HCT116 (cell line): Measurements from ENCODE around the gene RAD52.

ENCODE experiments used
- CEBPB ChIP-seq: IDR thresholded peaks from 2 replicates; pipeline ENCODE4 v1.6.1; 2012; ENCODE audit warnings: low read depth
- CTCF ChIP-seq, 3 experiments: fragments of 200-600 bp in 1 of 3; sonication (generic) in 1 of 3; IDR thresholded peaks in 2 of 3; conservative IDR thresholded peaks in 1 of 3; 2 replicates each; pipeline ENCODE4 v1.5.1; 2012 to 2017; ENCODE audit warnings: low read depth in 2 of 3, low read length in 2 of 3, antibody characterized with exemption in 1 of 3, borderline replicate concordance in 1 of 3, control low read depth in 1 of 3, mild to moderate bottlenecking in 1 of 3, mixed read lengths in 1 of 3, mixed run types in 1 of 3, moderate library complexity in 1 of 3; ENCODE audit not compliant: insufficient read depth in 1 of 3
- MAX ChIP-seq: IDR thresholded peaks from 2 replicates; pipeline ENCODE4 v1.6.1; 2012
- ZBTB33 ChIP-seq: IDR thresholded peaks from 2 replicates; pipeline ENCODE4 v1.6.1; 2011; ENCODE audit warnings: mild to moderate bottlenecking, low read length, moderate library complexity; ENCODE audit not compliant: insufficient replicate concordance; ENCODE audit errors: extremely low read depth

GRCh38 chr12:916712-917445 is 32.6 kb downstream of the RAD52 start:
- TF ChIP-seq CTCF (IDR thresholded peaks at IDR 0.05 in 2 of 3, conservative IDR thresholded peaks at IDR 0.05 in 1 of 3; ENCODE audit: borderline replicate concordance in 1 of 3, insufficient read depth in 1 of 3, low read depth in 2 of 3, low read length in 2 of 3), result no peak
- no peak for TF ChIP-seq ZBTB33
- no peak for TF ChIP-seq MAX
- no peak for TF ChIP-seq CEBPB
